Measurements from ENCODE around the gene NPIPA1. TPM values are rescaled to one million over a fixed set of nuclear protein-coding genes. Genes with fewer than 3 reads are reported as not detected.
"Not testable (repeated sequence)": the region's sequence is repeated elsewhere in the genome, so short reads cannot be mapped to it uniquely, and the experiment has no call there.

The NPIPA1 gene
- total RNA-seq (2021) = 115 to 118 TPM (median 116 TPM) in 3 replicates
- Bru-seq, nascent RNA = percentile 46 among the genes with signal in this experiment
- long read RNA-seq, experiment 1, partial matches to known transcripts = 0 of 3 reads
- long read RNA-seq, experiment 1, other reads (novel, unspliced or antisense) = 3 of 3 reads
- long read RNA-seq, experiment 2, partial matches to known transcripts = 0 of 2 reads
- long read RNA-seq, experiment 2, other reads (novel, unspliced or antisense) = 2 of 2 reads
- long read RNA-seq, experiment 3 = 0 reads

DNA sequence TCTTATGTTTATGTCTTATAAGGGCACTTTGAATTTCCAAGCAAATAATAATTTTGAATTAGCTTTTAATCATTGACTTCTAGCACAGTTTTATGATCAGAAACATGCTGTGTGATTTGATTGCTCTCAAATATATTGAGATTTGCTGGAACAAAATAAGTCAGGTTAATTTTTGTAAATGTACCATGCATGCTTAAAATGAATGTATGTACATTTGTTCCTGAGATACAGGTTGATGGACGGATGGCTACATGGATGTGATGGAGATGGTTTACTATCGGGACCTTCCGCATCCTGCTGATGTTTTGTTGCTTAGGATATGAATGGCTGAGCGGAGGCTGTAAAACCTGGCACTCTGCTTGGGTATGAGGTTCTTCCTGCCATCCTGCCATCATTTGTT, at the start of gene NPIPA1:
TSS of gene NPIPA1 (plus strand) at position 301 of the 400 bp plus-strand sequence. CDS start at position 301, 0 bp downstream.
- H3K4me3 Mint-ChIP-seq; DNase-seq (ENCODE audit: low spot score); POLR2A ChIA-PET; ATAC-seq; H3K27ac Mint-ChIP-seq; CTCF ChIA-PET; H3K27me3 Mint-ChIP-seq (ENCODE audit: low read depth); H3K9me3 Mint-ChIP-seq; H3K4me1 Mint-ChIP-seq; H3K36me3 Mint-ChIP-seq: not testable (repeated sequence)

DNA sequence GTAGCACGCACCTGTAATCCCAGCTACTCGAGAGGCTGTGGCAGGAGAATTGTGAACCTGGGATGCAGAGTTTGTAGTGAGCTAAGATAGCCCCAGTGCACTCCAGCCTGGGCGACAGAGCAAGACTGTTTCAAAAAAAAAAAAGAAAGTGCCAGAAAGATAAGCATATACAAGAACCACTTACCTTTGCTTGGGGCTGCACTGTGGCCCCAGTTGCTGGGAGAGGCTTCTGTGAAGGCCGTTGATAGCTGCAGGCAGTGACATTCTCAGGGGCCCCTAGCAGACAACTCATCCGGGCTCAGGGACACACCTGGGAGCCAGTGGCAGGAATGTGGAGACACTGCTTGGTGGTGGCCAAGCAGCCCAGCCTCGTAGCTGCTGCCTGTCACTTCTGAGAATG, 45.1 kb upstream of the NPIPA1 start:
- H3K27ac Mint-ChIP-seq; H3K9me3 Mint-ChIP-seq; H3K27me3 Mint-ChIP-seq (ENCODE audit: low read depth); CTCF ChIA-PET; H3K36me3 Mint-ChIP-seq; POLR2A ChIA-PET; H3K4me1 Mint-ChIP-seq; H3K4me3 Mint-ChIP-seq; DNase-seq (ENCODE audit: low spot score); ATAC-seq: not testable (repeated sequence)

DNA sequence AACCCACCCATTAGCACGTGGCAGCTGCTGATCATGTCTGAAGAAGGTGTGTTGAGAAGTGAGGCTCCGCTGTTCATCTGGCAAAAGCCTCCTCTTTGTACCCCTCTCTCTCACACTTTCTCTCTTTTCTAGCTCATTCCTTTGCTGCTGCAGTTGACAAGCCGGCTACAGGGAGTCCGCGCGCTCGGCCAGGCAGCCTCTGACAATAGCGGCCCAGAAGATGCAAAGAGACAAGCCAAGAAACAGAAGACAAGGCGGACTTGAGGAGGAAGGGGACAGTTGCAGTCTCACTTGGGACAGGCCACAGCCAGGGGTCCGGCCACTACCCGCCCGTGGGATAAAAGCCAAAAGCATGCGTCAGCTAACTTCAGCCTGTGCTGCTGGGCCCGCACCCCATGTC, 41.9 kb upstream of the NPIPA1 start:
- H3K9me3 Mint-ChIP-seq; H3K36me3 Mint-ChIP-seq; H3K27me3 Mint-ChIP-seq (ENCODE audit: low read depth); H3K27ac Mint-ChIP-seq; DNase-seq (ENCODE audit: low spot score); H3K4me3 Mint-ChIP-seq; ATAC-seq; H3K4me1 Mint-ChIP-seq; POLR2A ChIA-PET; CTCF ChIA-PET: not testable (repeated sequence)

DNA sequence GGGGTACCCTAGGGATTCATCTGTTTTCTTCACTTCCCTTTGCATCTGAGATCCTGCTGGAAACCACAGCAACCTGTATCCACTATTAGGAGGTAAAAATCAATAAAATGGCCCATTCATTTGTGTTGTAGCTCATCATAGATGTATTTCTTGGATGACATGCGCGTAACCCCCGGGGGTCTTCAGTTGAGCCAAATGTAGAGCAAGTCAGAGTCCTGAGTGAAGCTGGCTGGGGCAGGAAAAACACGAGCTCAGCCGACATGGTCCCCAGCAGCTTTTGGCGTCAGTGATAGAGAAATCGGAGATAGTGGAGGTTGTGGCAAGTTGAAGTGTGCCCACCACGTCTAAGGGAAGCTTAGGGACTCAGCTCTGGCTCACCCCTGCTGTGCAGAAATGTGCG, 41.2 kb upstream of the NPIPA1 start:
- POLR2A ChIA-PET; ATAC-seq; CTCF ChIA-PET; H3K27ac Mint-ChIP-seq; H3K4me1 Mint-ChIP-seq; DNase-seq (ENCODE audit: low spot score); H3K36me3 Mint-ChIP-seq; H3K4me3 Mint-ChIP-seq; H3K9me3 Mint-ChIP-seq; H3K27me3 Mint-ChIP-seq (ENCODE audit: low read depth): not testable (repeated sequence)

DNA sequence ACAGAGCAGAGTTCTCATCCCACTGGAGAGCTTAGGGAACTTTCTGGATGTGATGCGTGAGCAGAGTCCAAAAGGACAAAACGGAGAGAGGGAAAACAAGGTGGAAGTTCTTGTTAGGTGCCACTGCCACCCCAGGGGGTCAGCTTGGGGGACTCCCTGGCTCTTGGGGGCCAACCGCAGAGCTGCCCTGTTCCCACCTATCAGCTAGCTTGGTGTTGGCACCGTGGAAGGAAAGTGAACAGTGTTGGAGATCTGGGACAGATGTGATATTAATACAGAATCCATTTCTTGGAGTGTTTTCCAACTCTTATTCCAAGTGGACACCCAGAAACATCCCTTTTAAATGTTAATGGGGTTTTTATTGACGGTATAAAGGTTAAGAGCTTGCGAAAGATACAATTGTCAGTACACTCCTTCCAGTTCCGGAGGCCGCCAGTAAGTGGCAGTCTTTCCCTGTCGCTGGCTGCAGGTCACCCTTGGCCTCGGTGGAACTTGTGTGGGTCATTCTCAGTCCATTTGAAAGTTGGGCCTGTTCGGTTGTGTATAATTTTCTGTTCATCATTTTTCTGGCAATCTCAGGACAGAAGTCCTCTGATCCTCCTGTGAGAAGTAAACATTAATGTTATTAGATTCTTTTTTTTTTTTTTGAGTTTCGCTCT, 40.1 kb upstream of the NPIPA1 start:
- DNase-seq (ENCODE audit: low spot score); H3K9me3 Mint-ChIP-seq; H3K27ac Mint-ChIP-seq; CTCF ChIA-PET; H3K4me3 Mint-ChIP-seq; H3K36me3 Mint-ChIP-seq; H3K27me3 Mint-ChIP-seq (ENCODE audit: low read depth); POLR2A ChIA-PET; H3K4me1 Mint-ChIP-seq: not testable (repeated sequence)
- ATAC-seq = peak; percentile 86

DNA sequence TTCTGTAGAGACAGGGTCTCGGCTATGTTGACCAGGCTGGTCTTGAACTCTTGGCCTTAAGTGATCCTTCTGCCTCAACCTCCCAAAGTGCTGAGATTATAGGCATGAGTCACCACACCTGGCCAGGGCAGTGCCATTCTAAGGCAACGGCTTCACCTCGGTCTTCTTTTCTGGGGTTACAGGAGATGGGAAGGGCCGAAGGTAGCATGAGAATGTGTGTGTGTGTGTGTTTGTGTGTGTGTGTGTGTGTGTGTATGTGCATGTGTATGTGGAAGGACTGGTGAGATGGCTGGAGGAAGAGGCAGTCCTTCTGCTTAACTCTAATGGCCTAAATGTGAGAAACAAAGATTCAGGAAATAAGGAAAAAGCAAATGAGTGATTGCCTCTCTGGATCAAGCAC, 39.1 kb upstream of the NPIPA1 start:
- POLR2A ChIA-PET; H3K4me1 Mint-ChIP-seq; DNase-seq (ENCODE audit: low spot score); CTCF ChIA-PET; H3K9me3 Mint-ChIP-seq; H3K27me3 Mint-ChIP-seq (ENCODE audit: low read depth); H3K27ac Mint-ChIP-seq; H3K36me3 Mint-ChIP-seq; H3K4me3 Mint-ChIP-seq; ATAC-seq: not testable (repeated sequence)

DNA sequence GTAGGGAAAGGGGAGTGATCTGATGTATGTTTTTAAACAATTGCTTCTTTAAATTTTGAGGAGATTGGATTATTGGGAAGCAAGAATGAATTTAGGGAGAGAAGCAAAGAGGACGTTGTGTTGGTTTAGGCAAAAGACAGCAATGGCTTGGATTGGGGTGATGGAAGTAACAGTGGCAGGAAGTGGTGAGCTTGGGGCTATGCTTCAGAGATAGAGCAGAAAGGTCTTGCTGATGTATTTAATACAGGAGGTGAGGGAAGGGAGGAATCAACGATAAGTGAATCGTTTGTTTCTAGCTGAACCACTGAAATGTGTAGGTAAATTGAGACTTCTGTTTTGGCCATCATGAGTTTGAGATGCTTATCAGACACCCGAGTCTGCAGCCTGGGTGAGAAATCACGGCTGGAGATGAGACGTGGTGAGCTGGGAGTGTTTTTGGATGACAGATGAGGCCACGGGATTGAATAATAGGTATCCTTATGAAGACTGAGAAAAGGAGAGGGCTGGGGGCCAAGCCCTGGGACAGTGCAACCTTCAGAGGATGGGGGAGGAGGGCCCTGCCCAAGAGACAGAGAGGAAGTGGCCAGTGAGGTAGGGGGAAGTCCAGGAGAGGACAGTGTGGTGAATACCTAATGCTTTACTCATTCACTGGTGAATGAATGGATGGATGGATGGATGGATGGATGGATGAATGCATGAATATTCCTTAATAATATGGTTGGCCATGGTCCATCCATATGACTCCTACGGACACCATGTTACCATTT, 33.9 kb upstream of the NPIPA1 start:
- H3K9me3 Mint-ChIP-seq, POLR2A ChIA-PET: not testable (repeated sequence)

DNA sequence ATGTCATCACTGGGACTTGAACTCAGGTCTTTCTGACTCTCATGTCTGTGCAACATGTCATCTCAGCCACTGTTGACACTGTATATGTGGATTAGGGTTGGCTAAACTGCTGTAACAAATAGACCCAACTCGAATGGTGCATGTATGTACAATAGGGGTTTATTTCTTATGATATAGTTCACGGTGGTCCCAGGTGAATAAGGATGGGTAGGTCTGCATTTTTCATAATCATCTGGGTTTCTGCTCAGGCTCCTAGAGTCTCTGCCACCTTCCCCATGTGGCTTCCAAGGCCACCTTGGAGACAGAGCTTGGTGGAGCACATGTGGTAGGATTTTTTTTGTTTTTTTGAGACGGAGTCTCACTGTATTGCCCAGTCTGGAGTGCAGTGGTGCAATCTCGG, 27.5 kb upstream of the NPIPA1 start:
- H3K4me3 Mint-ChIP-seq; H3K4me1 Mint-ChIP-seq; CTCF ChIA-PET; H3K27ac Mint-ChIP-seq; H3K27me3 Mint-ChIP-seq (ENCODE audit: low read depth); POLR2A ChIA-PET; ATAC-seq; H3K36me3 Mint-ChIP-seq; H3K9me3 Mint-ChIP-seq; DNase-seq (ENCODE audit: low spot score): not testable (repeated sequence)

More for the DNA sequence above, 33.9 kb upstream of the NPIPA1 start:
- H3K27ac Mint-ChIP-seq; DNase-seq (ENCODE audit: low spot score); H3K36me3 Mint-ChIP-seq; H3K27me3 Mint-ChIP-seq (ENCODE audit: low read depth); H3K4me3 Mint-ChIP-seq; H3K4me1 Mint-ChIP-seq; ATAC-seq; CTCF ChIA-PET: not testable (repeated sequence)

DNA sequence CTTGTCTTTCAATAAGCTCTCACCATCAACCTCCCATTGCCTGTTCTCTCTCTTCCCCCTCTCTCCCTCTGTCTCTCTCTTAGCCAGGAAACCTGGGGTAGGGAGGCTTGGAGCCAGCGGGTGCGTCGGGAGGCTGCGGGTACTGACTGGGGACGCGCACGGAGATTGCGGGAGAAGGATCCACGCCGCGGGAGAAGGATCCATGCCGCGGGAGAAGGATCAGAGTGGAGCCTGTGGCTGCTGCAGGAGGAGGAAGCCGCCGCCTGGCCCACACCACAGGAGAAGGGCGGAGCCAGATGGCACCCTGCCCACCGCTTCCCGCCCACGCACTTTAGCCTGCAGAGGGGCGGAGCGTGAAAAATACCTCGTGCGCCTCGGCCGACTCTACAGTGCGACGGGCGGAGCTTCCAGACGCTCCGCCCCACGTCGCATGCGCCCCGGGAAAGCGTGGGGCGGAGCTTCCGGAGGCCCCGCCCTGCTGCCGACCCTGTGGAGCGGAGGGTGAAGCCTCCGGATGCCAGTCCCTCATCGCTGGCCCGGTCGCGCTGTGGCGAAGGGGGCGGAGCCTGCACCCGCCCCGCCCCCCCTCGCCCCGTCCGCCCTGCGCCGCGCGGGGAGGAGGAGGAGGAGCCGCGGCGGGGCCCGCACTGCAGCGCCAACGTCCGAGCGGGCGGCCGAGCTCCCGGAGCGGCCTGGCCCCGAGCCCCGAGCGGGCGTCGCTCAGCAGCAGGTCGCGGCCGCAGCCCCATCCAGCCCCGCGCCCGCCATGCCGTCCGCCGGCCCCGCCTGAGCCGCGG, 26.2 kb upstream of the NPIPA1 start:
- H3K27me3 Mint-ChIP-seq (ENCODE audit: low read depth); DNase-seq (ENCODE audit: low spot score); H3K4me3 Mint-ChIP-seq; H3K9me3 Mint-ChIP-seq; H3K27ac Mint-ChIP-seq; H3K36me3 Mint-ChIP-seq; POLR2A ChIA-PET; H3K4me1 Mint-ChIP-seq; CTCF ChIA-PET: not testable (repeated sequence)
- ATAC-seq = peak; percentile 81

DNA sequence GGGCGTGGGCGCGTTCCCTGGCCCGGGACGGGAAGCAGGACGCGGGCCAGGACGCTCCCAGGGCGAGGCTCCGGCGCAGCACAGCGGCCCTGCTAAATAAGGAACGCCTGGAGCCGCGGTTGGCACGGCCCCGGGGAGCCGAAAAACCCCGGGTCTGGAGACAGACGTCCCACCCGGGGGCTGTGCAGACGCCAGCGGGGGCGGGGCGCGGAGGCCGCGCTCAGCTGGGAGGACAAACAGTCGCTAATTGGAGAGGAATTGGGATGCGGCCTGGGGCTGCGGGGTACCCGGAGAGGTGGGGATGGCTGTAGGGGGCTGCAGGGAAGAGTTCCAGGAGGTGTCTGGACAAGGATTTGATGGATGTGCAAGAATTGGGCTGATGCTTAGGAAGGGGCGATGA, 25.3 kb upstream of the NPIPA1 start:
- H3K27ac Mint-ChIP-seq; H3K4me1 Mint-ChIP-seq; H3K9me3 Mint-ChIP-seq; CTCF ChIA-PET; H3K27me3 Mint-ChIP-seq (ENCODE audit: low read depth); ATAC-seq; POLR2A ChIA-PET; H3K36me3 Mint-ChIP-seq: not testable (repeated sequence)
- H3K4me3 Mint-ChIP-seq = peak overlapping the region; percentile 68
- DNase-seq (ENCODE audit: low spot score) = peak; percentile 47

DNA sequence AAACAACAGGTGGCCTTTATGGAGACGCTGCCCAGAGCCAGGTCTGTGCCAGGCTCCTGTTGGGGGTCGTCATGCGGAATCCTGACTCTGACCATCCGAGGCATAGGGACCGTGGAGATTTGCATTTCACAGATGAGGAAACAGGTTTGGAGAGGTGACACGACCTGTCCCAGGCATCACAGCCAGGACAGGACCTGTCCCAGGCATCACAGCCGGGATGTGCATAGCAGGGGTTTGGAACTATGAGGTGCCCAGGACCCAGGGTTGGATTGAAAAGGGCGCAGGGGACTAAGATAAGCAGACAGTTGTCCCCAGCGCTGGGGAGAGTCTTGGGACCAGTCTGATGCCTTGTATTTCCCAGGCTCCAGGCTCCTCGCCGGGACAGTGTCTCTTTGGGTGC, 24.7 kb upstream of the NPIPA1 start:
- H3K9me3 Mint-ChIP-seq; H3K4me1 Mint-ChIP-seq; H3K27ac Mint-ChIP-seq; DNase-seq (ENCODE audit: low spot score); H3K4me3 Mint-ChIP-seq; POLR2A ChIA-PET; H3K36me3 Mint-ChIP-seq; CTCF ChIA-PET; ATAC-seq; H3K27me3 Mint-ChIP-seq (ENCODE audit: low read depth): not testable (repeated sequence)

DNA sequence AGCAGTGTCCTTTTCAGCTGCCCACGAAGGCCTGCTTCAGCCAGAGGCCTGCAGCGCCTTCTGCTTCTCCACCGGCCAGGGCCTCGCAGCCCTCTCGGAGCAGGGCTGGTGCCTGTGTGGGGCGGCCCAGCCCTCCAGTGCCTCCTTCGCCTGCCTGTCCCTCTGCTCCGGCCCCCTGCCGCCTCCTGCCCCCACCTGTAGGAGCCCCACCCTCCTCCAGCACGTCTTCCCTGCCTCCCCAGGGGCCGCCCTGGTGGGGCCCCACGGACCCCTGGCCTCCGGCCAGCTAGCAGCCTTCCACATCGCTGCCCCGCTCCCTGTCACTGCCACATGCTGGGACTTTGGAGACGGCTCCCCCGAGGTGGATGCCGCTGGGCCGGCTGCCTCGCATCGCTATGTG, 18.7 kb upstream of the NPIPA1 start:
- H3K9me3 Mint-ChIP-seq; H3K4me1 Mint-ChIP-seq; DNase-seq (ENCODE audit: low spot score); POLR2A ChIA-PET; H3K36me3 Mint-ChIP-seq; ATAC-seq; CTCF ChIA-PET; H3K27ac Mint-ChIP-seq; H3K4me3 Mint-ChIP-seq; H3K27me3 Mint-ChIP-seq (ENCODE audit: low read depth): not testable (repeated sequence)
